Ectodermal cell (in vitro differentiated cells): ENCODE data around the gene EPHA6.
"Not testable (repeated sequence)": the region's sequence is repeated elsewhere in the genome, so short reads cannot be mapped to it uniquely, and the experiment has no call there.

Experiments
- H3K27ac ChIP-seq: 2 replicates; pipeline ENCODE4 v1.7.0; 2013; ENCODE audit warnings: mild to moderate bottlenecking, low read depth, low read length; ENCODE audit not compliant: insufficient read depth, poor library complexity, severe bottlenecking
- H3K27me3 ChIP-seq: 2 replicates; pipeline ENCODE4 v1.7.0; 2013; ENCODE audit warnings: mild to moderate bottlenecking, low read length; ENCODE audit not compliant: insufficient read depth, control insufficient read depth, poor library complexity, severe bottlenecking
- H3K36me3 ChIP-seq: one replicate; pipeline ENCODE4 v1.7.0; 2013; ENCODE audit warnings: low read length; ENCODE audit not compliant: control insufficient read depth, insufficient read depth
- H3K4me1 ChIP-seq: one replicate; pipeline ENCODE4 v1.7.0; 2013; ENCODE audit warnings: low read length; ENCODE audit not compliant: control insufficient read depth, insufficient read depth
- H3K4me3 ChIP-seq: 2 replicates; pipeline ENCODE4 v1.7.0; 2013; ENCODE audit warnings: low read depth, low read length, control low read depth; ENCODE audit not compliant: insufficient read depth
- H3K9me3 ChIP-seq: 2 replicates; pipeline ENCODE4 v1.7.0; 2013; ENCODE audit warnings: mild to moderate bottlenecking, low read length, moderate library complexity; ENCODE audit not compliant: control insufficient read depth
- WGBS, 2 experiments: methylation state at CpG; one replicate each; pipeline ENCODE4 v1.1.7; 2013; ENCODE audit warnings: missing lambda C conversion rate in 2 of 2; 5-methylcytosine and 5-hydroxymethylcytosine counted together

EPHA6 gene

DNA sequence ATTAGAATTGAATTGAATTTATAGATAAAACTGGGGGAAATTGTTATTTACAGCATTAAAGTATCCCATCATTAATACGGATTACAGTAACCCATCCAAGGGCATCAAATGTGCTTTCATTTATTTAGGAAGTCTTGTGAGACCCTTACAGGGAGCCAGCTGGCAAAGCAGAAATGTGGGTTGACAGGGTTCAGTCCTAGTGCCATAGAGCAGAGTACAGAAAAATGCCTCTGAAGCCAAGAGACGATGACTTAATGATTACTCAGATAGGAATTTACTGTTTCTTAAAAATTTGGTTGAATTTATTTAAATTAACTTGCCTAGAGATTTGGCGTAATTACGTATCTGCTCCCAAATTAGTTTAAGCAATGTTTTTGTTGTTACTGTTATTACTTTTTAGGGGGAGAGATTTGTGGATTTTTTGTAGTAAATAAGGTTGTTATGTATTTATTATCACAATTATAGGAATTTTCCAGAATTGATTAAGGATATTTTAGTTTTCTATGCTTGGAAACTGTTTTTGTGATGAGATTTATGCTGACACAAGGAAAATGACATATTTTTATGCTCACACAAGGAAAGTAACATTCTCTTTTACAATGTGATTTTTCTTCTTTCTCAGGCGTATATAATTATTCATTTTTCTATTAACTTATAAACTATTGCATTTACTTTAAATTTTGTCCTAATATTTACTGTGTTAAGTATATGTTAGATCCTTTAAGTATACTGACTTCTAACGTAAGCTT, 152.0 kb downstream of the EPHA6 start:
- no peaks in the 10 kb centered on the region for H3K9me3 ChIP-seq
- no peaks in the 10 kb centered on the region for H3K27me3 ChIP-seq
- WGBS, 2 experiments = 89 to 90% methylated on average over 4 of the region's 6 CpGs
- H3K4me3 ChIP-seq = no peak overlapping the region
- H3K4me1 ChIP-seq = no peaks in the 10 kb centered on the region
- H3K36me3 ChIP-seq = no peaks in the 10 kb centered on the region
- no peak overlapping the region for H3K27ac ChIP-seq

DNA sequence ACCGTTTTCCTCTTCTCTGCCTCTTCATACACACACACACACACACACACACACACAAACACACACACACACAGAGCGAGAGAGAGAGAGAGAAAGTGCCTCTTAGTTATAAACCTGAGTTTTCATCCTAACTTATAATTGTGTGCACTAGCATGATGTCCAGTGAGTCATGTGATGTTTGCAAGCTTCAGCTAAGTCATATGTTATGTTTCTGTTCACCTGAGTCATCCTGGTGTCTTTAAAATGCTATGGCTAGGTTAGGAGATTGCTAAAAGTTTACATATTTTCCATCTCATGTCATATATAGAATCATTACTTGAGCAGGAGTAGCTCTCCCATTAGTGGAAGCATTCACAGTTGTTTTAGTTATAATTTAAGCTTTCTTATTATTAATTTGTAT, 155.8 kb downstream of the EPHA6 start:
- Histone ChIP-seq H3K9me3 (no peaks in the 10 kb centered on the region), H3K4me3 (no peak overlapping the region), H3K27ac (no peak overlapping the region), H3K36me3 (no peaks in the 10 kb centered on the region), H3K27me3 (no peaks in the 10 kb centered on the region), H3K4me1 (no peaks in the 10 kb centered on the region)
- 50 to 92% methylated on average over 1 to 2 of the region's 2 CpGs for WGBS, 2 experiments

DNA sequence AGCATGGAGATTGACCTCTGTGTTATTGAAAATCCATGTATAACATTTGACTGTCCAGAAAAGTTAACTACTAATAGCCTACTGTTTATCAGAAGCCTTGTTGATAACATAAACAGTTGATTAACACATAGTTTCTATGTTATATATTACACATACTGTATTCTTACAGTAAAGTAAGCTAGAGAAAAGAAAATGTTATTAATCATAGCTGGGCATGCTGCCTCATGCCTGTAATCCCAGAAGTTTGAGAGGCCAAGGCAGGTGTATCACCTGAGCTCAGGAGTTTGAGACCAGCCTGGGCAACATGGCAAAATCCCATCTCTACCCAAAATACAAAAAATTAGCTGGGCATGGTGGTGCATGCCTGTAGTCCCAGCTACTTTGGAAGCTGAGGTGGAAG, 163.3 kb downstream of the EPHA6 start:
- Histone ChIP-seq H3K36me3 (no peaks in the 10 kb centered on the region), H3K9me3 (no peaks in the 10 kb centered on the region), H3K27me3 (no peaks in the 10 kb centered on the region), H3K4me3 (no peak overlapping the region), H3K4me1 (no peaks in the 10 kb centered on the region), H3K27ac (no peak overlapping the region)

DNA sequence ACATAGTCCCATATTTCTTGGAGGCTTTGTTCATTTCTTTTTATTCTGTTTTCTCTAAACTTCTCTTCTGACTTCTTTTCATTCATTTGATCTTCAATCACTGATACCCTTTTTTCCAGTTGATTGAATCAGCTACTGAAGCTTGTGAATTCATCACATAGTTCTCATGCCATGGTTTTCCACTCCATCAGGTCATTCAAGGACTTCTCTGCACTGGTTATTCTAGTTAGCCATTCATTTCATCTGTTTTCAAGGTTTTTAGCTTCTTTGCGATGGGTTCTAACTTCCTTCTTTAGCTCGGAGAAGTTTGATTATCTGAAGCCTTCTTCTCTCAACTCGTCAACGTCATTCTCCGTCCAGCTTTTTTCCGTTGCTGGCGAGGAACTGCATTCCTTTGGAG, 169.3 kb downstream of the EPHA6 start:
- not testable (repeated sequence) for H3K27ac ChIP-seq, H3K27me3 ChIP-seq, H3K4me1 ChIP-seq, H3K36me3 ChIP-seq, H3K4me3 ChIP-seq, H3K9me3 ChIP-seq
- 95 to 99% methylated on average over 7 of the region's 7 CpGs for WGBS, 2 experiments

GRCh38 chr3:96986241-96986640, 171.8 kb downstream of the EPHA6 start:
- no peaks in the 10 kb centered on the region for H3K9me3 ChIP-seq
- H3K36me3 ChIP-seq = no peaks in the 10 kb centered on the region
- 73 to 92% methylated on average over 1 of the region's 1 CpG for WGBS, 2 experiments
- no peak overlapping the region for H3K4me3 ChIP-seq
- no peak overlapping the region for H3K27ac ChIP-seq
- no peaks in the 10 kb centered on the region for H3K27me3 ChIP-seq
- no peaks in the 10 kb centered on the region for H3K4me1 ChIP-seq

DNA sequence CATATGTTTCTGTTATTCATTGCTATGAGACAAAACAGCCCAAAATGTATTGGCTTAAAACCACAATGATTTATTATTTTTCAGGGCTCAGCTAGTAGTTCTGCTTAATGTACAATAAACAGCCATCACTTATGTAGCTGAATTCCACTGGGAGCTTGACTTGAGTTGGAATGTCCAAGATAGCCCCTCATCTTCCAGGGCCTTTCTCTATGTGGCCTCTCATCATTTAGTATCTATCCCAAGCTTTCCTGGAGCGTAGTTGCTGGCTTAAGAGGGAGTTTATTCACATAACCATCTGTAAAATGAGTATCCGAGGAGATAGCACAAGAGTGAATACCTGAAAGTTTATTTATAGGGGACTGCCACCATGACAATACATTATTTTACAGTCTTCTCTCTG, 176.8 kb downstream of the EPHA6 start:
- Histone ChIP-seq H3K27ac (no peak overlapping the region), H3K9me3 (no peaks in the 10 kb centered on the region), H3K4me3 (no peak overlapping the region), H3K36me3 (no peaks in the 10 kb centered on the region), H3K4me1 (no peaks in the 10 kb centered on the region), H3K27me3 (no peaks in the 10 kb centered on the region)
- WGBS, 2 experiments = 80 to 86% methylated on average over 1 to 2 of the region's 2 CpGs

GRCh38 chr3:96991800-96992365, 177.5 kb downstream of the EPHA6 start:
- Histone ChIP-seq H3K36me3 (no peaks in the 10 kb centered on the region), H3K4me3 (no peak overlapping the region), H3K27ac (no peak overlapping the region), H3K27me3 (no peaks in the 10 kb centered on the region), H3K4me1 (no peaks in the 10 kb centered on the region), H3K9me3 (no peaks in the 10 kb centered on the region)
- WGBS, 2 experiments = 91 to 94% methylated on average over 4 of the region's 4 CpGs

- H3K27ac ChIP-seq = no peak overlapping the region
- 96 to 97% methylated on average over 3 of the region's 3 CpGs for whole genome bisulfite sequencing, 2 experiments
- H3K9me3 ChIP-seq = no peaks in the 10 kb centered on the region
- H3K27me3 ChIP-seq = no peaks in the 10 kb centered on the region
- H3K36me3 ChIP-seq = no peaks in the 10 kb centered on the region
- H3K4me3 ChIP-seq = no peak overlapping the region
- no peaks in the 10 kb centered on the region for H3K4me1 ChIP-seq
Measured at GRCh38 chr3:96994988-96995387, 180.6 kb downstream of the EPHA6 start.

DNA sequence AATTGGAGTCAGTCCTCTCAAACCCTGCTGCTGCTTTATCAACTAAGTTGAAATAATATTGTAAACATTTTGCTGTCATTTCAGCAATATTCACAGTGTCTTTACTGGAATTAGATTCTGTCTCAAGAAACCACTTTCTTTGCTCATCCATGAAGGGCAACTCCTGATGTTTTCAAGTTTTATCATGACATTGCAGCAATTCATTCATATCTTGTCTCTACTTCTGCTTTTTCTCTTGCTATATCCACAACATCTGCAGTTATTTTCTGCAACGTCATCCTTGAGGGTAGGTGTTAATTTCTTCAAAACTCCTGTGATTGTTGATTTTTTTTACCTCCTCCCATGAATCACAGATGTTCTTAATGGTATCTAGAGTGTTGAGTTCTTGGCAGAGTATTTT, 181.6 kb downstream of the EPHA6 start:
- H3K36me3 ChIP-seq = no peaks in the 10 kb centered on the region
- H3K4me1 ChIP-seq = no peaks in the 10 kb centered on the region
- no peaks in the 10 kb centered on the region for H3K9me3 ChIP-seq
- no peak overlapping the region for H3K4me3 ChIP-seq
- no peaks in the 10 kb centered on the region for H3K27me3 ChIP-seq
- WGBS, 2 experiments = no CpG with 5 or more reads among the region's 1 CpG
- H3K27ac ChIP-seq = no peak overlapping the region

DNA sequence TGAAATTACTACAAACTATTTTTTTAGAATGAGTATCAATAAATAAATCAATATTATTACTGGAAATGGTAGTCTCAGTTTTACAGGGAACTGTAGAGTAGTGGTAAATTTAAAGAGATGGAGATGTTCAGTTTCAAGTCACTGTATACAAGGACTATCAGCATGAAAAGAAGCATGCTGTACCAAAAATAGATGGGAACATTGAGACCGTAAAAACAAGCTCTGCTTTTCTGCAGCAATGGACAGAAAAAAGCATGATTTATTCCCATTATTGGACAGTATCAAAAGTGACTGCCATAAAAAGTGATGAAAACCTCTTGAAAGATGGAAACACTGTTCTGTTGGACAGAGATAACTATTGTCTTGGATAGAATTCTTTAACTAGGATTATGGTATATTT, 187.2 kb downstream of the EPHA6 start:
- Histone ChIP-seq H3K4me1 (no peaks in the 10 kb centered on the region), H3K27ac (no peak overlapping the region)
- 71 to 95% methylated on average over 1 of the region's 1 CpG for WGBS, 2 experiments

More for the DNA sequence above, 187.2 kb downstream of the EPHA6 start:
- no peak overlapping the region for H3K4me3 ChIP-seq
- H3K36me3 ChIP-seq = no peaks in the 10 kb centered on the region
- H3K27me3 ChIP-seq = no peaks in the 10 kb centered on the region
- H3K9me3 ChIP-seq = no peaks in the 10 kb centered on the region
